ENCODE data around the gene HOXD13.
A peak's percentile ranks its signal among the peaks of the same experiment; 100 is the strongest.

Gene HOXD13

GRCh38 chr2:176106581-176107539 is 14.3 kb downstream of the HOXD13 start, which contains the start of gene HOXD11:
Gene HOXD11, plus strand, starts transcription at chr2:176107280. Its CDS starts 76 bp downstream, at chr2:176107356.
- peak; percentile 41 for DNase-seq

GRCh38 chr2:176107731-176108181 is 15.2 kb downstream of the HOXD13 start:
- no peak for DNase-seq

- no peak for DNase-seq
Measured at GRCh38 chr2:176109192-176109901, 16.8 kb downstream of the HOXD13 start.

DNA sequence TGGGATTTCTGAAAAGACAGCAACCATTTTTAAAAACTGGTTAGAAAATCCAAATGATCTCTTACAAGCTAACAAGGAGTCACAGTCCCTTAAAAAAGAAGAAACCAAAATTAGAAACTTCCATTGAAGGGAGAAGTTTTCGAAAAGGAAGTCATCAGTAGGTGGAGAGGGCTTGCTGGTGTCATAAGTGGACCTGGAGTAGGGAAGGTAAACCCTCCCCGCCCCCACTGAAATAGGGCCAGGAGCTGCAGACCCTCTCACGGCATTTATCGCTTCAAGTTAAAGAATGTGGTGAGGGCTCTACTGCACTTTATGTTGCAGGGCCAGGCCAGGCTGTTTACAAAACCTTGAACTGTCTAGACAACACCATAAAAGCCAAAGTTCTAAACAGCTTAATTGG is 17.4 kb downstream of the HOXD13 start:
- no peak for DNase-seq

DNA sequence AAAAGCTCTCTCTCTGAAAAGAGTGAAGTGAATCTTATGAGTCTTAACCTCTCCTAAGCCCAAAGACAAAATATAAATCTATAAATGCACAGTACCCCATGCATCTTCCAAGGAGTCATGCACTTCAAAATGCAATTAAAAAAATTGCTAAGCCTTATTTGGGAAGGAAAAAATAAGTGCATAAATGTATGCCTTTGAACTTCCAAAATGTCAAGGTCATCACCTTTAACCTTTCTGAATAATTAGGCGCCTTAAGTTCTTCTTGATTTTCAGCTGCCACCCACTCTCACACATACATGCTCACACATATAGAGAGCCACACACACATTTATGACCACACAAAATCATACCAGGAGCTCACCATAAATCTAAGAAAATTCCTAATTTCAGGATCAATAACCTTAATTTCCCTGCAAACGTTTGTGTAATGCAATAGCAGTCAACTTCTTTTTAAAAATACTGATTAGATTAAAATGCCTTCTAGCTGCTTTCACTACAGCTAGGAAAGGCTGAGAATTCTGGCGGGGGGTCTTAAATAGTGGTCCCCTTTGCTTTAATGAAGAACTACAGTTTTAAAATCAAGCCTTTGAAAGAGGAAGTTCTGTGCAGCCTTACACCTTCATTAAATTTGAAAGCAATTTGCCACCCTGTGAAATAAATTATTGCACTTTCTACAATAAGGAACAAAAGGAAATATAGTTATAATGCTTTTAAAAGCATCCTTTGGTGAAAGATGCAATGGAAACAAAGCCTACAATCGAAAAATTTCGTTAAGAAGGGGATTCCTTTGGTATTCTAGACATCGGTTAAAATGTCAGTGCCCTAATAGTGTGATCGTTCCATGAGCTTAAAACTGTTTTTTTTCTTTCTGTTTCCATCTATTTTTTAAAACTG is 18.1 kb downstream of the HOXD13 start:
- no peak for DNase-seq

DNA sequence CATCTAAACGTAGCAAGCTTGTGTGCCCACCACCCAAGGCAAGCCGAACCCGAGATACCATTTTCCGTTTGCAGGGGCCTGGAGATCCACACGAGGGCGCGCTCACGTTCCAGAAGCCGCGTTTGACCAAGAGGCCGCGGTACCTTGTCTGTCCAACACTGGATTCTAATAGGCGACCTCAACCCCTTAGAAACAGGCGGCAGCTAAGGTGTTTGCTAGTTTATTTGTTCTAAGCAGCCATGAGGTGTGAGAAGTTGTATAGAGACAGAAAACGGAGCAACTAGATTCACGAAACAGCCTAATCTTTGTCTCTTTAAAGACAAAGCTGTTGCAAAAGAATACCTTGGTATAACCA is 18.8 kb downstream of the HOXD13 start:
- peak; percentile 59 for DNase-seq

- no peak for DNase-seq
Measured at GRCh38 chr2:176111846-176112374, 19.4 kb downstream of the HOXD13 start.

GRCh38 chr2:176112375-176113302 is 20.1 kb downstream of the HOXD13 start:
- no peak for DNase-seq

DNA sequence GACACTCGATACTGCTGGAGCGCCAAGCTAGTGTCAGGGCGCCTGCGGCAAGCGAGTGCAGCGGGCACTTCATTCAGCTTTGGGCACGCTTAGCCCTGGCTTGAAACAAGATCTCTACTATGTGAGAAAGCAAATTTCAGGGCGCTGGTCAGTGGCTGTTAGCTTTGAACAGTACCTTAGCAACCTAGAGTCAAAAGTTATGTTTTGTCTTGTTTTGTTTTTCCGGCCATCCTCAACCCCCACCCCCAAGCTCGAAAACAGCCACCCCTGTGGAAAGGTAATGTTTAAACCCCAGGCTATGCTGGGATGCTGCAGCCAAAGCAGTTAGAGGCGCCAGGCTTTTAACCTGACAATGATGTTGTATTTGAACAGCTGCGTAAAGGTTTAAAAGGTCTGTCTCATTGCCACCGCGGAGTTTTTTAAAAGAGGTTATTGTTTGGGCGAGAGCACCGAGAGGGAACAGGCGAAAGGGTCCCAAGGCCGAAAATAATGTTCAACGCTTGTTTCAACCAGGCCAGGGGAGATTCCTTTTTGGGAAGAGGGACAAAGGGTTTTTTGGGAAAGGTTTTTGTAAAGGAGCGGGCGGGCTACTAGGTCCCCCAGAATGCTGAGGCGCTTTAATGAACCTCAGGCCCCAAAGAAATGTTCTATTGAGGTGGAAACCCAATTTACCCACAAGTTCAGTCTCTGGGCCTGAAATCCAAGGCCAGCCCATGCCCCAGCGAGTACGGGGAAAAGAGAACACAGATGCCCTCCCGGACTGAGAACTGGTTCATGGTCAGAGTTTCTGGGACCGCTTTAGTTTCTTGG is 21.8 kb downstream of the HOXD13 start:
- no peak for DNase-seq

- DNase-seq: no peak
Measured at GRCh38 chr2:176114930-176115625, 22.6 kb downstream of the HOXD13 start.

DNA sequence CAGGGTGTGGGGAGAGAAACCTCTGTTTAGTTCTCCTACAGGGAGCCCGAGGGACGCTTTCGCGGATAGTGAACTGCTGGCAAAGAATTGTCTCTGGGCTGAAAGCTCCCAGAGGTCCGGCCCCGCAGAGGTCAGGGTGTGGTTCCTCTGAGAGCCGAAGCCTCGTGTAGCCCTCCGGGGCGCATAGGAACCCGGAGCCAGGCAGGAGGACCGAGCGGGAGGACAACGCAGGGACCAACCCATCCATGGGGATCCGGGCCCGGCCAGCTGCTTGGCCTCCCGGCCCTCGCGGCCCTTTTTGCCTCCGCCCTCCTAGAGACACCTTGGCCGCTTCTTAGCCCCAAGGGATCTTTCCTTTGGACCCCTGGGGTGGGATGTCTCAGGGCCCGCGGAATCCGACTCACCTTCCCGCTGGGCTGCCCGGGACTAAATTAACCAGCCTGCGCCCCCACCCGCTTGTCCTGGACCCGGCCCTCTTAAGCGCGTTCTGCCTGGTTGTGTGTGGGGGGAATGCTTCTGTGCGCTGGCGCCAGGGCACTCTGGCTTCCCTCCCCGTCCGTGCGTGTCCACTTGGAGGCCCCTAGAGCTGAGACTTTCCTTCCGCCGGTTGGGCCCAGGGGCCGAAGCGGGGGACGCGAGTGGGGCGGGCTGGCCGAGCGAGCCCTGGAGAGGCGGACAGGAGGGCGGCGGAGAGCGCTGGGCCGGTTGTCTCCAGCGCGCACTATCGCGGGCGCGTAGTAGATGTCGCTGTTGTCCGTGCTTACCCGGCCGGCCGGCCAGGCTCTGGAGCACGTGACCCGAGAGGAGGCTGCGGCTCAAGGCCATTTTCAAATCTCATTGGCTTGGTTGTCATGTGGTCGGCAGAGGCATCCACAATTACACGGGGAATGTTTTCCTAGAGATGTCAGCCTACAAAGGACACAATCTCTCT is 23.6 kb downstream of the HOXD13 start, which contains the start of gene HOXD10:
HOXD10 (plus strand) TSS at position 896 of the 931 bp plus-strand sequence. CDS start 56 bp downstream, outside the sequence.
- no peak for DNase-seq

DNA sequence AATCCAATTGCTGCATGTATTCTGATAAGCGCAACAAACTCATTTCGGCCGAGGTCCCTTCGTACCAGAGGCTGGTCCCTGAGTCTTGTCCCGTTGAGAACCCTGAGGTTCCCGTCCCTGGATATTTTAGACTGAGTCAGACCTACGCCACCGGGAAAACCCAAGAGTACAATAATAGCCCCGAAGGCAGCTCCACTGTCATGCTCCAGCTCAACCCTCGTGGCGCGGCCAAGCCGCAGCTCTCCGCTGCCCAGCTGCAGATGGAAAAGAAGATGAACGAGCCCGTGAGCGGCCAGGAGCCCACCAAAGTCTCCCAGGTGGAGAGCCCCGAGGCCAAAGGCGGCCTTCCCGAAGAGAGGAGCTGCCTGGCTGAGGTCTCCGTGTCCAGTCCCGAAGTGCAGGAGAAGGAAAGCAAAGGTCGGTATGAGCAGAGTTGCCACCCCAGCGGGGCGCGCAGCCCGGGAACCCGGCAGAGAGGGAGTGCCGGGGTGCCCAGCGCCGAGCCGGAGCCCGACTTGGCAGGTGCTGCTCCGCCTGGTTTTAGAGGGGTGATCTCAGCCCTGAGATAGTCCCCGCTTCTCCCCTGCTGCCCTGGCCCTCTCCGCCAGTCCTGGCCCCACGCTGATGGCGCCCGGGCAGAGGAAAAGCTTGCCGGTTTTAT is 24.8 kb downstream of the HOXD13 start:
- no peak for DNase-seq

DNA sequence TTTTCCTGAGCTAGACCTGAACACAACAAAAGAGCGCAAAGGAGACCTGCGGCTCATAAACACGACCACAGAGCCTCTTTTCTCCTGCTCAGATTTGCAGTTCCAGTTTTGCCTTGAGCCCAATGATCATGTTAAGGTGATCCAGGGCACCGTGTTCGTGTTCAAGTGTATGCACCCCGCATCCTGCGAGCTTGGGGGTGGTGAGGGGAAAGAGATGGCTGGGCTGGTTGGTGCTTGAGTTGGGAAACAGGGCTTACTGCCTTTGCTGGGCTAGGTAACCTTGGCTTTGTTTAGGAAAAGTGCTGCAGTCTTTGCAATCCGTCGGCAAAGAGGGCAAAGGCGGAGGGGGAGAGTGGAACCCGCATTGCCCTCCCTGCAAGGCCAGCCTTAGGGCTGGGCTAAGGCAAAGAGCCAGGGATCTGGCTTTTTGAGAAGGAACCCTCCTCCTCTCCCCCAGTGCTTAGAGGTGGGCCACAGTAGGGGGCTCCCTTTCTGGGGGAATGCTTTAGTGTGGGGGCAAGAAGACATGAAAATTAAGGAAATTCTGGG is 25.4 kb downstream of the HOXD13 start:
- no peak for DNase-seq

GRCh38 chr2:176118601-176119339 is 26.2 kb downstream of the HOXD13 start:
- DNase-seq: peak; percentile 5

GRCh38 chr2:176120364-176121189 is 28.1 kb downstream of the HOXD13 start:
- DNase-seq: no peak
